Activated T-helper 2 cell treated with anti-CD3 and anti-CD28 coated beads, Interferon-gamma antibody, Interleukin-2, Interleukin-4, amounts not matched to agents 10 μg/mL and 5 μg/mL and 100 μg/mL, durations not matched to agents 14 hours and 24 hours and 36 hours (primary cell): Measurements from ENCODE around the gene PLAGL1. TPM values are rescaled to one million over a fixed set of nuclear protein-coding genes. Genes with fewer than 3 reads are reported as not detected.

Experiments used
- DNase-seq: peaks from one replicate; pipeline ENCODE4 v3.0.0; 2021; ENCODE audit warnings: low spot score
- H3K27ac Mint-ChIP-seq: one replicate; pipeline ENCODE4 v1.8.0; 2021; ENCODE audit warnings: mixed read lengths
- H3K27me3 Mint-ChIP-seq: one replicate; pipeline ENCODE4 v1.8.0; 2021; ENCODE audit warnings: low read depth, mixed read lengths
- H3K36me3 Mint-ChIP-seq: one replicate; pipeline ENCODE4 v1.8.0; 2021; ENCODE audit warnings: low read depth, mixed read lengths
- H3K4me1 Mint-ChIP-seq: one replicate; pipeline ENCODE4 v1.8.0; 2021; ENCODE audit warnings: low read depth, mixed read lengths
- H3K4me3 Mint-ChIP-seq: one replicate; pipeline ENCODE4 v1.8.0; 2021; ENCODE audit warnings: low read depth, mild to moderate bottlenecking, moderate library complexity, mixed read lengths
- H3K9me3 Mint-ChIP-seq: one replicate; pipeline ENCODE4 v1.8.0; 2021; ENCODE audit warnings: mixed read lengths
- intact Hi-C: fragments of 100-400 bp; cut with micrococcal nuclease; formaldehyde crosslinking; loops from one replicate; pipeline ENCODE4 v1.15.1; 2023
- total RNA-seq: library from RNA; stranded (reverse); gene quantifications from 2 replicates; pipeline ENCODE4 v1.2.3, GENCODE V29; 2022

Gene PLAGL1
- total RNA-seq, 1 donor from 2014 or later, result 15.7 TPM

- Mint-ChIP-seq H3K27ac (no peak overlapping the region), H3K27me3 (no peaks in the 10 kb centered on the region), H3K36me3 (no peaks in the 10 kb centered on the region), H3K9me3 (no peaks in the 10 kb centered on the region), H3K4me3 (no peak overlapping the region), H3K4me1 (no peaks in the 10 kb centered on the region)
- no peak for DNase-seq
- intact Hi-C loops, result no loop called here
Observed at GRCh38 chr6:143953922-143954321, 54.1 kb downstream of the PLAGL1 start.

- Mint-ChIP-seq H3K27me3 (no peaks in the 10 kb centered on the region), H3K27ac (no peak overlapping the region), H3K4me1 (no peaks in the 10 kb centered on the region), H3K9me3 (no peaks in the 10 kb centered on the region), H3K36me3 (no peaks in the 10 kb centered on the region), H3K4me3 (no peak overlapping the region)
- DNase-seq, result no peak
- intact Hi-C loops, result no loop called here
Observed at GRCh38 chr6:143952947-143953701, 54.9 kb downstream of the PLAGL1 start.

- Mint-ChIP-seq H3K4me3 (no peak overlapping the region), H3K27ac (no peak overlapping the region), H3K9me3 (no peaks in the 10 kb centered on the region), H3K27me3 (no peaks in the 10 kb centered on the region), H3K4me1 (no peaks in the 10 kb centered on the region), H3K36me3 (no peaks in the 10 kb centered on the region)
- no peak for DNase-seq
- intact Hi-C loops, result no loop called here
Observed at GRCh38 chr6:143952060-143952778, 55.8 kb downstream of the PLAGL1 start.

GRCh38 chr6:143950875-143951274 lies 57.2 kb downstream of the PLAGL1 start:
- H3K27ac Mint-ChIP-seq, result no peak overlapping the region
- no peak overlapping the region for H3K4me3 Mint-ChIP-seq
- no peaks in the 10 kb centered on the region for H3K4me1 Mint-ChIP-seq
- intact Hi-C loops, result no loop called here
- H3K27me3 Mint-ChIP-seq, result no peaks in the 10 kb centered on the region
- no peaks in the 10 kb centered on the region for H3K9me3 Mint-ChIP-seq
- DNase-seq, result no peak
- H3K36me3 Mint-ChIP-seq, result no peaks in the 10 kb centered on the region

- Mint-ChIP-seq H3K36me3 (no peaks in the 10 kb centered on the region), H3K4me1 (no peaks in the 10 kb centered on the region), H3K9me3 (no peaks in the 10 kb centered on the region), H3K27ac (no peak overlapping the region), H3K4me3 (no peak overlapping the region), H3K27me3 (no peaks in the 10 kb centered on the region)
- intact Hi-C loops, result no loop called here
- DNase-seq, result no peak
Observed at GRCh38 chr6:143949962-143950361, 58.1 kb downstream of the PLAGL1 start.

- no peaks in the 10 kb centered on the region for H3K36me3 Mint-ChIP-seq
- no peak overlapping the region for H3K4me3 Mint-ChIP-seq
- intact Hi-C loops, result no loop called here
- no peak overlapping the region for H3K27ac Mint-ChIP-seq
- no peaks in the 10 kb centered on the region for H3K27me3 Mint-ChIP-seq
- DNase-seq, result no peak
- no peaks in the 10 kb centered on the region for H3K9me3 Mint-ChIP-seq
- H3K4me1 Mint-ChIP-seq, result no peaks in the 10 kb centered on the region
Observed at GRCh38 chr6:143949535-143949934, 58.5 kb downstream of the PLAGL1 start.

GRCh38 chr6:143948208-143948607 lies 59.9 kb downstream of the PLAGL1 start:
- intact Hi-C loops, result no loop called here
- Mint-ChIP-seq H3K27me3 (no peaks in the 10 kb centered on the region), H3K4me1 (no peaks in the 10 kb centered on the region), H3K9me3 (no peaks in the 10 kb centered on the region), H3K4me3 (no peak overlapping the region), H3K27ac (no peak overlapping the region), H3K36me3 (no peaks in the 10 kb centered on the region)
- DNase-seq, result no peak

GRCh38 chr6:143941852-143942627 lies 66.0 kb downstream of the PLAGL1 start:
- Mint-ChIP-seq H3K9me3 (no peaks in the 10 kb centered on the region), H3K4me1 (peaks cover 6% of the 10 kb centered on the region), H3K36me3 (no peaks in the 10 kb centered on the region), H3K27ac (no peak overlapping the region), H3K27me3 (no peaks in the 10 kb centered on the region), H3K4me3 (no peak overlapping the region)
- intact Hi-C loops, result loop anchor here (1.0 to 5.0 kb wide), 3 partner anchors 71 to 275 kb away; partner anchors contain the start of gene SF3B5
- DNase-seq, result peak; percentile 39

- H3K4me3 Mint-ChIP-seq, result no peak overlapping the region
- DNase-seq, result peak; percentile 47
- intact Hi-C loops, result loop anchor here (1.0 to 5.0 kb wide), 3 partner anchors 157 to 365 kb away; partner anchors contain the start of gene SF3B5
- no peaks in the 10 kb centered on the region for H3K36me3 Mint-ChIP-seq
- H3K9me3 Mint-ChIP-seq, result no peaks in the 10 kb centered on the region
- H3K27me3 Mint-ChIP-seq, result peaks cover 3% of the 10 kb centered on the region
- H3K27ac Mint-ChIP-seq, result no peak overlapping the region
- peaks cover 6% of the 10 kb centered on the region for H3K4me1 Mint-ChIP-seq
Observed at GRCh38 chr6:143940011-143940597, 68.0 kb downstream of the PLAGL1 start.

- H3K4me3 Mint-ChIP-seq, result no peak overlapping the region
- peaks cover 6% of the 10 kb centered on the region for H3K4me1 Mint-ChIP-seq
- intact Hi-C loops, result no loop called here
- DNase-seq, result no peak
- no peak overlapping the region for H3K27ac Mint-ChIP-seq
- H3K36me3 Mint-ChIP-seq, result no peaks in the 10 kb centered on the region
- H3K9me3 Mint-ChIP-seq, result no peaks in the 10 kb centered on the region
- peaks cover 3% of the 10 kb centered on the region for H3K27me3 Mint-ChIP-seq
Observed at GRCh38 chr6:143939364-143939763, 68.7 kb downstream of the PLAGL1 start.

- intact Hi-C loops, result no loop called here
- Mint-ChIP-seq H3K27ac (no peak overlapping the region), H3K27me3 (peaks cover 3% of the 10 kb centered on the region), H3K36me3 (no peaks in the 10 kb centered on the region), H3K4me3 (no peak overlapping the region), H3K9me3 (no peaks in the 10 kb centered on the region), H3K4me1 (peaks cover 6% of the 10 kb centered on the region)
- DNase-seq, result no peak
Observed at GRCh38 chr6:143937668-143937970, 70.4 kb downstream of the PLAGL1 start.

- Mint-ChIP-seq H3K9me3 (no peaks in the 10 kb centered on the region), H3K36me3 (no peaks in the 10 kb centered on the region), H3K4me1 (peaks cover 6% of the 10 kb centered on the region), H3K4me3 (no peak overlapping the region), H3K27ac (no peak overlapping the region), H3K27me3 (peaks cover 6% of the 10 kb centered on the region)
- no peak for DNase-seq
- intact Hi-C loops, result no loop called here
Observed at GRCh38 chr6:143936778-143937667, 71.0 kb downstream of the PLAGL1 start.
